Measurements from ENCODE around the gene EXOSC1.

EXOSC1 gene

GRCh38 chr10:97445722-97446639 is at the start of gene EXOSC1, which contains the start of gene ZDHHC16:
Gene EXOSC1, minus strand, starts transcription at chr10:97446006. Its CDS starts 21 bp downstream, at chr10:97445985.
Gene ZDHHC16, plus strand, starts transcription at chr10:97446175. Its CDS starts 5,501 bp downstream, at chr10:97451676.
- H3K4me3 ChIP-seq (ENCODE audit: low read depth, low read length), result peak within 1 kb of the TSS; percentile 69
- peak; percentile 21 for TF ChIP-seq CTCF (conservative IDR thresholded peaks at IDR 0.05; ENCODE audit: low read depth, low read length)
- peak; percentile 97 for DNase-seq (ENCODE audit: low read depth)

GRCh38 chr10:97494863-97495506 is 49.2 kb upstream of the EXOSC1 start:
- TF ChIP-seq CTCF (conservative IDR thresholded peaks at IDR 0.05; ENCODE audit: low read depth, low read length), result no peak
- H3K4me3 ChIP-seq (ENCODE audit: low read depth, low read length), result no peak overlapping the region
- DNase-seq (ENCODE audit: low read depth), result peak; percentile 65

GRCh38 chr10:97494151-97494550 is 48.3 kb upstream of the EXOSC1 start:
- TF ChIP-seq CTCF (conservative IDR thresholded peaks at IDR 0.05; ENCODE audit: low read depth, low read length), result no peak
- DNase-seq (ENCODE audit: low read depth), result no peak
- no peak overlapping the region for H3K4me3 ChIP-seq (ENCODE audit: low read depth, low read length)

- no peak for DNase-seq (ENCODE audit: low read depth)
- no peak for TF ChIP-seq CTCF (conservative IDR thresholded peaks at IDR 0.05; ENCODE audit: low read depth, low read length)
- H3K4me3 ChIP-seq (ENCODE audit: low read depth, low read length), result no peak overlapping the region
Observed at GRCh38 chr10:97490592-97490991, 44.8 kb upstream of the EXOSC1 start.

- DNase-seq (ENCODE audit: low read depth), result no peak
- no peak overlapping the region for H3K4me3 ChIP-seq (ENCODE audit: low read depth, low read length)
- no peak for TF ChIP-seq CTCF (conservative IDR thresholded peaks at IDR 0.05; ENCODE audit: low read depth, low read length)
Observed at GRCh38 chr10:97485647-97486281, 40.0 kb upstream of the EXOSC1 start.

- no peak for TF ChIP-seq CTCF (conservative IDR thresholded peaks at IDR 0.05; ENCODE audit: low read depth, low read length)
- peak; percentile 31 for DNase-seq (ENCODE audit: low read depth)
- H3K4me3 ChIP-seq (ENCODE audit: low read depth, low read length), result no peak overlapping the region
Observed at GRCh38 chr10:97483921-97484320, 38.1 kb upstream of the EXOSC1 start.

Measured in choroid plexus epithelial cell (primary cell).